HL-60 (cell line): ENCODE results near the gene GPX1.
"Not testable (repeated sequence)": the region's sequence is repeated elsewhere in the genome, so short reads cannot be mapped to it uniquely, and the experiment has no call there.

ENCODE experiments used
- DNase-seq, 2 experiments: peaks; one replicate each; pipeline ENCODE4 v3.0.0-alpha.2; 2010 to 2020; ENCODE audit warnings: low read depth in 1 of 2, low spot score in 1 of 2
- H3K27ac ChIP-seq: fragments of 250-450 bp; sonication (Bioruptor Pico); replicated peaks from 2 replicates; pipeline ENCODE4 v1.5.1; 2020; ENCODE audit warnings: mild to moderate bottlenecking, moderate library complexity
- H3K27me3 ChIP-seq: fragments of 250-450 bp; sonication (Bioruptor Pico); 2 replicates; pipeline ENCODE4 v1.5.1; 2021; ENCODE audit warnings: mild to moderate bottlenecking, moderate library complexity; ENCODE audit not compliant: insufficient read depth, poor library complexity, severe bottlenecking
- H3K4me3 ChIP-seq: replicated peaks from 2 replicates; pipeline ENCODE4 v1.5.1; 2011; ENCODE audit warnings: mild to moderate bottlenecking, control low read depth, low read length; ENCODE audit not compliant: insufficient read depth
- GABPA ChIP-seq: IDR thresholded peaks from 2 replicates; pipeline ENCODE4 v1.6.1; 2012; ENCODE audit warnings: low read depth
- POLR2AphosphoS5 ChIP-seq: IDR thresholded peaks from 2 replicates; pipeline ENCODE4 v1.6.1; 2012; ENCODE audit warnings: low read depth
- SPI1 ChIP-seq: IDR thresholded peaks from 2 replicates; pipeline ENCODE4 v1.6.1; 2012; ENCODE audit warnings: low read depth, mild to moderate bottlenecking, borderline replicate concordance
- long read RNA-seq: library from polyadenylated mRNA; unstranded; transcript quantifications from one replicate; pipeline ENCODE4 v2.0.0, GENCODE V29; 2020
- TF ChIP-seq, protein P1 (sequence below): IDR thresholded peaks from 2 replicates; pipeline ENCODE4 v1.6.1; 2012; ENCODE audit warnings: low read depth; ENCODE audit not compliant: insufficient replicate concordance
- TF ChIP-seq, protein P2 (sequence below): IDR thresholded peaks from one replicate; pipeline ENCODE4 v1.5.1; 2011; ENCODE audit warnings: low read length, control low read depth, inconsistent platforms; ENCODE audit not compliant: insufficient read depth

GPX1 gene
- long read RNA-seq, transcript GPX1-202 (2 exons, 1,151 nt), result major isoform, 172 of 177 reads
- long read RNA-seq, partial matches to known transcripts, result 0 of 177 reads
- long read RNA-seq, other reads (novel, unspliced or antisense), result 0 of 177 reads

- H3K27me3 ChIP-seq, result no peaks in the 10 kb centered on the region
- DNase-seq, result peak; percentile 90 to 97
- H3K4me3 ChIP-seq, result peak within 1 kb of the TSS; percentile 51
- H3K27ac ChIP-seq, result peak within 1 kb of the TSS; percentile 92
- TF ChIP-seq POLR2AphosphoS5 (peak; percentile 95), GABPA (peak; percentile 61)
- TF ChIP-seq, protein P1, sequence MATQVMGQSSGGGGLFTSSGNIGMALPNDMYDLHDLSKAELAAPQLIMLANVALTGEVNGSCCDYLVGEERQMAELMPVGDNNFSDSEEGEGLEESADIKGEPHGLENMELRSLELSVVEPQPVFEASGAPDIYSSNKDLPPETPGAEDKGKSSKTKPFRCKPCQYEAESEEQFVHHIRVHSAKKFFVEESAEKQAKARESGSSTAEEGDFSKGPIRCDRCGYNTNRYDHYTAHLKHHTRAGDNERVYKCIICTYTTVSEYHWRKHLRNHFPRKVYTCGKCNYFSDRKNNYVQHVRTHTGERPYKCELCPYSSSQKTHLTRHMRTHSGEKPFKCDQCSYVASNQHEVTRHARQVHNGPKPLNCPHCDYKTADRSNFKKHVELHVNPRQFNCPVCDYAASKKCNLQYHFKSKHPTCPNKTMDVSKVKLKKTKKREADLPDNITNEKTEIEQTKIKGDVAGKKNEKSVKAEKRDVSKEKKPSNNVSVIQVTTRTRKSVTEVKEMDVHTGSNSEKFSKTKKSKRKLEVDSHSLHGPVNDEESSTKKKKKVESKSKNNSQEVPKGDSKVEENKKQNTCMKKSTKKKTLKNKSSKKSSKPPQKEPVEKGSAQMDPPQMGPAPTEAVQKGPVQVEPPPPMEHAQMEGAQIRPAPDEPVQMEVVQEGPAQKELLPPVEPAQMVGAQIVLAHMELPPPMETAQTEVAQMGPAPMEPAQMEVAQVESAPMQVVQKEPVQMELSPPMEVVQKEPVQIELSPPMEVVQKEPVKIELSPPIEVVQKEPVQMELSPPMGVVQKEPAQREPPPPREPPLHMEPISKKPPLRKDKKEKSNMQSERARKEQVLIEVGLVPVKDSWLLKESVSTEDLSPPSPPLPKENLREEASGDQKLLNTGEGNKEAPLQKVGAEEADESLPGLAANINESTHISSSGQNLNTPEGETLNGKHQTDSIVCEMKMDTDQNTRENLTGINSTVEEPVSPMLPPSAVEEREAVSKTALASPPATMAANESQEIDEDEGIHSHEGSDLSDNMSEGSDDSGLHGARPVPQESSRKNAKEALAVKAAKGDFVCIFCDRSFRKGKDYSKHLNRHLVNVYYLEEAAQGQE, result peak; percentile 52
- TF ChIP-seq, protein P2, sequence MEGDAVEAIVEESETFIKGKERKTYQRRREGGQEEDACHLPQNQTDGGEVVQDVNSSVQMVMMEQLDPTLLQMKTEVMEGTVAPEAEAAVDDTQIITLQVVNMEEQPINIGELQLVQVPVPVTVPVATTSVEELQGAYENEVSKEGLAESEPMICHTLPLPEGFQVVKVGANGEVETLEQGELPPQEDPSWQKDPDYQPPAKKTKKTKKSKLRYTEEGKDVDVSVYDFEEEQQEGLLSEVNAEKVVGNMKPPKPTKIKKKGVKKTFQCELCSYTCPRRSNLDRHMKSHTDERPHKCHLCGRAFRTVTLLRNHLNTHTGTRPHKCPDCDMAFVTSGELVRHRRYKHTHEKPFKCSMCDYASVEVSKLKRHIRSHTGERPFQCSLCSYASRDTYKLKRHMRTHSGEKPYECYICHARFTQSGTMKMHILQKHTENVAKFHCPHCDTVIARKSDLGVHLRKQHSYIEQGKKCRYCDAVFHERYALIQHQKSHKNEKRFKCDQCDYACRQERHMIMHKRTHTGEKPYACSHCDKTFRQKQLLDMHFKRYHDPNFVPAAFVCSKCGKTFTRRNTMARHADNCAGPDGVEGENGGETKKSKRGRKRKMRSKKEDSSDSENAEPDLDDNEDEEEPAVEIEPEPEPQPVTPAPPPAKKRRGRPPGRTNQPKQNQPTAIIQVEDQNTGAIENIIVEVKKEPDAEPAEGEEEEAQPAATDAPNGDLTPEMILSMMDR, result no peak
These were observed at the start of gene GPX1 for GRCh38 chr3:49358217-49358883. TSS of gene GPX1 (minus strand) at chr3:49358353. CDS start at chr3:49358278, 75 bp downstream.

DNA sequence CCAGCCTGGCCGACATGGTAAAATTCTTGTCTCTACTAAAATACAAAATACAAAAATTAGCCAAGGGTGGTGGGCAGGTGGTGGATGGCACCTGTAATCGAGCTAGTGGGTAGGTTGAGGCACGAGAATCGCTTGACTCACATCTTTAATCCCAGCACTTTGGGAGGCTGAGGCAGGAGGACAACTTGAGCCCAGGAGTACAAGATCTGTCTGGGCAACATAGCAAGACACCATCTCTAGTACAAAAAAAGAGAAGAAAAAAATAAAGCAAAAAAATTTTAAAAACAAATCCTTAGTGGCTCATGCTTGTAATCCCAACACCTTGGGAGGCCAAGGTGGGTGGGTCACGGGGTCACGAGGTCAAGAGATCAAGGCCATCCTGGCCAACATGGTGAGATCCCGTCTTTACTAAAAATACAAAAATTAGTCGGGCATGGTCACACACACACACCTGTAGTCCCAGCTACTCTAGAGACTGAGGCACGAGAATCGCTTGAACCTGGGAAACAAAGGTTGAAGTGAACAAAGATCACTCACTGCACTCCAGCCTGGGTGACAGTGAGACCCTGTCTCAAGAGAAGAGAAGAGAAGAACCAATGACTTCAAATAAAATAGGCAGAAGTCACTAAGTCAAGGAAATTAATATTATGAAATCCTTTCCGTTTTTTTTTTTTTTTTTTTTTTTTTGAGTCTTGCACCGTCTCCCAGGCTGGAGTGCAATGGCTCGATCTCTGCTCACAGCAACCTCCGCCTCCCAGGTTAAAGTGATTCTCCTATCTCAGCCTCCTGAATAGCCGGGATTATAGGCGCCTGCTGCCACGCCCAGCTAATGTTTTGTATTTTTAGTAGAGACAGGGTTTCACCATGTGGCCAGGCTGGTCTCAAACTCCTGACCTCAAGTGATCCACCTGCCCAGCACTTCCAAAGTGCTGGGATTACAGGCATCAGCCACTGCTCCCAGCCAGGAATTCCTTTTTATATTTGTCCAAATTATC, 48.7 kb upstream of the GPX1 start:
- TF ChIP-seq, protein P1, result no peak
- TF ChIP-seq, protein P2, result no peak
- TF ChIP-seq SPI1, result no peak
- no peak for TF ChIP-seq GABPA
- no peak for TF ChIP-seq POLR2AphosphoS5
- peak in 1 of 2 experiments; percentile 38 for DNase-seq
- Histone ChIP-seq H3K4me3 (no peak overlapping the region; the same call in 1 of the 2 replicates), H3K27ac (no peak overlapping the region; the same call in none of the 2 replicates), H3K27me3 (no peaks in the 10 kb centered on the region)

DNA sequence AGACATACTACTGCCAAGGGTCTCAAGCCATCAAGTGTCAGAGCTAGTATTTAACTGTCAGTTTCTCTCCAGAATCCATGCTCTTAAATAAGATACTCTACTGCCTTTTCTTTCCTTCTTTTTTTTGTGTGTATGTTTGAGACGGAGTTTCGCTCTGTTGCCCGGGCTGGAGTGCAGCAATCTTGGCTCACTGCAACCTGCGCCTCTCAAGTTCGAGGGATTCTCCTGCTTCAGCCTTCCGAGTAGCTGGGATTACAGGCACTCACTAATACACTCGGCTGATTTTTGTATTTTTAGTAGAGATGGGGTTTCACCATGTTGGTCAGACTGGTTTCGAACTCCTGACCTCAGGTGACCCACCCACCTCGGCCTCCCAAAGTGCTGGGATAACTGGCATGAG, 47.4 kb upstream of the GPX1 start:
- H3K4me3 ChIP-seq, DNase-seq, H3K27me3 ChIP-seq, H3K27ac ChIP-seq: not testable (repeated sequence)

DNA sequence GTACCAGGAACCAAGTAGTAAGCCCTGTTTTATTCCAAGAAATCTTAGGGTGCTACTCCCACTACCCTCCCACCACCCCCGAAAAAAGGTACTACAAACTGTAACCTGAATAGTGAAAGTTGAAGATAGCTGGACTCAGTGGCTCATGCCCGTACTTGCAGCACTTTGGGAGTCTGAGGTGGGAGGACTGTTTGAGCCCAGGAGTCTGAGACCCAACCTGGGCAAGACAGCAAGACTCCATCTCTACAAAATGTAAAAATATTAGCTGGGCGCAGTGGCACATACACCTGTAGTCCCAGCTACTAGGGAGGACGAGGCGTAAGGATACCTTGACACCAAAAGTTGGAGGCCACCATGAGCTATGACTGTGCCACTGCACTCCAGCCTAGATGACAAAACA, 45.7 kb upstream of the GPX1 start:
- no peaks in the 10 kb centered on the region for H3K27me3 ChIP-seq
- no peak for DNase-seq
- no peak for TF ChIP-seq GABPA
- TF ChIP-seq, protein P2, result no peak
- TF ChIP-seq, protein P1, result no peak
- TF ChIP-seq SPI1, result no peak
- TF ChIP-seq POLR2AphosphoS5, result no peak
- H3K27ac ChIP-seq, result no peak overlapping the region
- H3K4me3 ChIP-seq, result no peak overlapping the region
